HEK293 (cell line): ENCODE measurements around the gene ERH.

Source experiments
- CTCF ChIA-PET: fragments of 350-600 bp; formaldehyde crosslinking; extraction: SDS; loops from one replicate; lab custom pipeline; 2021; ENCODE audit warnings: antibody characterized with exemption; lab: Yijun Ruan, JAX
- POLR2A ChIA-PET: fragments of 300-600 bp; formaldehyde crosslinking; extraction: SDS; loops from one replicate; lab custom pipeline; 2020; ENCODE audit warnings: antibody characterized with exemption, inconsistent platforms; lab: Yijun Ruan, JAX
- H3K27ac ChIP-seq: fragments of 200-500 bp; sonication (Bioruptor generic); 2 replicates; pipeline ENCODE4 v1.5.1; 2014; ENCODE audit warnings: low read depth, low read length, control low read depth, inconsistent platforms; ENCODE audit errors: extremely low read depth
- H3K36me3 ChIP-seq, 2 experiments: fragments of 200-500 bp in 1 of 2; sonication (Bioruptor generic) in 1 of 2; 1 replicate in 1 of 2; 2 replicates in 1 of 2; pipeline ENCODE4 v1.5.1; 2014 to 2017; ENCODE audit warnings: inconsistent platforms in 2 of 2, low read length in 2 of 2; ENCODE audit not compliant: control insufficient read depth in 2 of 2, insufficient read depth in 1 of 2
- H3K4me1 ChIP-seq: fragments of 200-500 bp; sonication (Bioruptor generic); 2 replicates; pipeline ENCODE4 v1.5.1; 2014; ENCODE audit warnings: mild to moderate bottlenecking, low read length, inconsistent platforms; ENCODE audit not compliant: control insufficient read depth, insufficient read depth
- H3K4me3 ChIP-seq: 2 replicates; pipeline ENCODE4 v1.5.1; 2011; ENCODE audit warnings: low read depth, mild to moderate bottlenecking, control low read depth, low read length, moderate library complexity
- H3K9me3 ChIP-seq: fragments of 200-500 bp; sonication (Bioruptor generic); 2 replicates; pipeline ENCODE4 v1.5.1; 2014; ENCODE audit warnings: low read depth, low read length, inconsistent platforms; ENCODE audit not compliant: control insufficient read depth, insufficient read depth
- FEZF1 ChIP-seq: fragments of 450-650 bp; formaldehyde crosslinking; IDR thresholded peaks from 2 replicates; pipeline ENCODE4 v1.5.1; 2016; ENCODE audit warnings: missing biosample characterization, missing genetic modification characterization
- GFI1B ChIP-seq: fragments of 450-650 bp; formaldehyde crosslinking; IDR thresholded peaks from 2 replicates; pipeline ENCODE4 v1.5.1; 2016; ENCODE audit warnings: missing biosample characterization, missing genetic modification characterization
- GLI2 ChIP-seq: fragments of 450-650 bp; formaldehyde crosslinking; IDR thresholded peaks from 2 replicates; pipeline ENCODE4; 2017; ENCODE audit warnings: missing biosample characterization, missing genetic modification characterization, low read depth, borderline replicate concordance
- KLF10 ChIP-seq: fragments of 450-650 bp; IDR thresholded peaks from 2 replicates; pipeline ENCODE4 v1.5.1; 2018; ENCODE audit warnings: missing biosample characterization, mild to moderate bottlenecking, missing genetic modification characterization
- SP2 ChIP-seq: fragments of 450-650 bp; formaldehyde crosslinking; IDR thresholded peaks from 2 replicates; pipeline ENCODE4 v1.5.1; 2016; ENCODE audit warnings: missing biosample characterization, missing genetic modification characterization
- ZBTB21 ChIP-seq: fragments of 450-650 bp; formaldehyde crosslinking; IDR thresholded peaks from 2 replicates; pipeline ENCODE4 v1.5.1; 2017; ENCODE audit warnings: missing biosample characterization, missing genetic modification characterization
- ZFP3 ChIP-seq: fragments of 450-650 bp; formaldehyde crosslinking; IDR thresholded peaks from 2 replicates; pipeline ENCODE4 v1.5.1; 2016; ENCODE audit warnings: low read depth, missing biosample characterization, missing genetic modification characterization
- ZNF114 ChIP-seq: fragments of 450-650 bp; formaldehyde crosslinking; IDR thresholded peaks from 2 replicates; pipeline ENCODE4 v1.5.0; 2017; ENCODE audit warnings: missing biosample characterization, missing genetic modification characterization
- ZNF132 ChIP-seq: fragments of 450-650 bp; formaldehyde crosslinking; IDR thresholded peaks from 2 replicates; pipeline ENCODE4 v1.5.1; 2017; ENCODE audit warnings: missing biosample characterization, missing genetic modification characterization, borderline replicate concordance
- ZNF175 ChIP-seq: fragments of 450-650 bp; formaldehyde crosslinking; IDR thresholded peaks from 2 replicates; pipeline ENCODE4 v1.5.1; 2016; ENCODE audit warnings: missing biosample characterization, missing genetic modification characterization
- ZNF184 ChIP-seq: fragments of 450-650 bp; IDR thresholded peaks from 2 replicates; pipeline ENCODE4 v1.5.1; 2018; ENCODE audit warnings: missing biosample characterization, mild to moderate bottlenecking, missing genetic modification characterization
- ZNF19 ChIP-seq: fragments of 450-650 bp; formaldehyde crosslinking; IDR thresholded peaks from 2 replicates; pipeline ENCODE4; 2016; ENCODE audit warnings: missing biosample characterization, missing genetic modification characterization, low read depth
- ZNF366 ChIP-seq: fragments of 450-650 bp; formaldehyde crosslinking; conservative IDR thresholded peaks from 2 replicates; pipeline ENCODE4 v1.5.1; 2016; ENCODE audit warnings: missing biosample characterization, missing genetic modification characterization
- ZNF426 ChIP-seq: fragments of 450-650 bp; formaldehyde crosslinking; IDR thresholded peaks from 2 replicates; pipeline ENCODE4 v1.5.1; 2017; ENCODE audit warnings: missing biosample characterization, missing genetic modification characterization, mild to moderate bottlenecking, inconsistent platforms, moderate library complexity
- ZNF433 ChIP-seq: fragments of 450-650 bp; formaldehyde crosslinking; IDR thresholded peaks from 2 replicates; pipeline ENCODE4 v1.5.1; 2016; ENCODE audit warnings: missing biosample characterization, missing genetic modification characterization, low read depth
- ZNF548 ChIP-seq: fragments of 450-650 bp; formaldehyde crosslinking; IDR thresholded peaks from 2 replicates; pipeline ENCODE4 v1.5.1; 2016; ENCODE audit warnings: missing biosample characterization, missing genetic modification characterization
- ZNF571 ChIP-seq: fragments of 450-650 bp; formaldehyde crosslinking; IDR thresholded peaks from 2 replicates; pipeline ENCODE4 v1.5.0; 2017; ENCODE audit warnings: missing biosample characterization, missing genetic modification characterization
- ZNF600 ChIP-seq: fragments of 450-650 bp; formaldehyde crosslinking; IDR thresholded peaks from 2 replicates; pipeline ENCODE4 v1.5.1; 2016; ENCODE audit warnings: missing biosample characterization, missing genetic modification characterization
- ZNF660 ChIP-seq: fragments of 450-650 bp; IDR thresholded peaks from 2 replicates; pipeline ENCODE4 v1.5.1; 2018; ENCODE audit warnings: missing biosample characterization, mild to moderate bottlenecking, missing genetic modification characterization
- ZNF777 ChIP-seq: fragments of 450-650 bp; formaldehyde crosslinking; IDR thresholded peaks from 2 replicates; pipeline ENCODE4 v1.5.1; 2017; ENCODE audit warnings: missing biosample characterization, missing genetic modification characterization, borderline replicate concordance
- TF ChIP-seq, protein P1 (sequence below): fragments of 450-650 bp; formaldehyde crosslinking; IDR thresholded peaks from 2 replicates; pipeline ENCODE4 v1.5.1; 2016; ENCODE audit warnings: missing biosample characterization, missing genetic modification characterization, low read depth
- TF ChIP-seq, protein P2 (sequence below): fragments of 450-650 bp; formaldehyde crosslinking; IDR thresholded peaks from 2 replicates; pipeline ENCODE4 v1.5.1; 2017; ENCODE audit warnings: missing biosample characterization, missing genetic modification characterization
- TF ChIP-seq, protein P3 (sequence below): fragments of 450-650 bp; formaldehyde crosslinking; IDR thresholded peaks from 2 replicates; pipeline ENCODE4 v1.5.1; 2017; ENCODE audit warnings: missing biosample characterization, missing genetic modification characterization
- TF ChIP-seq, protein P4 (sequence below): fragments of 450-650 bp; formaldehyde crosslinking; IDR thresholded peaks from 2 replicates; pipeline ENCODE4 v1.5.1; 2016; ENCODE audit warnings: missing biosample characterization, missing genetic modification characterization
- TF ChIP-seq, protein P5 (sequence below): fragments of 450-650 bp; formaldehyde crosslinking; IDR thresholded peaks from 2 replicates; pipeline ENCODE4 v1.5.1; 2016; ENCODE audit warnings: missing biosample characterization, missing genetic modification characterization

Gene ERH

DNA sequence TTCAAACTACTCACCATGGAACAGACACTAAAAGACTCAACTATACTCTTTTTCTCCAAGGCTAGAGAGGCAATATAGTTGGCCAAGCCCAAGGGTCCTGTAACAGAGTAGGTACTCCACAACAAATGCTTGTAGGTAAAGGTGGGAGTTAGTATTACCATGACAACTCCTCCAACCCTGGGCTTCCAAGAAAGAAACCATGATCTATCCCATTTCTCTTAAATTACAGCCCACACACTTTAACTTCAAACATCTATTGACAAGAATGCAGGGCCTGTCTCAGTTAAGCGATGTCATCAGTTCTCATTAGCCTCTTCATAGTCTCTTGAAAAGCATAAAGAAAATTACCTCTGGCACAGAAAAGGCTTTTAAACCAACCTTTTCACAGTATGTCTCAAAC lies 25.0 kb downstream of the ERH start:
- Histone ChIP-seq H3K36me3 (peaks cover 22 to 30% of the 10 kb centered on the region in 2 experiments), H3K4me1 (no peaks in the 10 kb centered on the region), H3K9me3 (no peaks in the 10 kb centered on the region), H3K4me3 (no peak overlapping the region), H3K27ac (no peak overlapping the region)
- CTCF ChIA-PET, result no interaction called here
- POLR2A ChIA-PET, result no interaction called here
- TF ChIP-seq, protein P1, sequence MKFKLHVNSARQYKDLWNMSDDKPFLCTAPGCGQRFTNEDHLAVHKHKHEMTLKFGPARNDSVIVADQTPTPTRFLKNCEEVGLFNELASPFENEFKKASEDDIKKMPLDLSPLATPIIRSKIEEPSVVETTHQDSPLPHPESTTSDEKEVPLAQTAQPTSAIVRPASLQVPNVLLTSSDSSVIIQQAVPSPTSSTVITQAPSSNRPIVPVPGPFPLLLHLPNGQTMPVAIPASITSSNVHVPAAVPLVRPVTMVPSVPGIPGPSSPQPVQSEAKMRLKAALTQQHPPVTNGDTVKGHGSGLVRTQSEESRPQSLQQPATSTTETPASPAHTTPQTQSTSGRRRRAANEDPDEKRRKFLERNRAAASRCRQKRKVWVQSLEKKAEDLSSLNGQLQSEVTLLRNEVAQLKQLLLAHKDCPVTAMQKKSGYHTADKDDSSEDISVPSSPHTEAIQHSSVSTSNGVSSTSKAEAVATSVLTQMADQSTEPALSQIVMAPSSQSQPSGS (tag by site-specific recombination), result peak; percentile 61
- no peak for TF ChIP-seq ZNF426 (tag by site-specific recombination)
- TF ChIP-seq ZNF777 (tag by site-specific recombination), result no peak
- TF ChIP-seq, protein P2, sequence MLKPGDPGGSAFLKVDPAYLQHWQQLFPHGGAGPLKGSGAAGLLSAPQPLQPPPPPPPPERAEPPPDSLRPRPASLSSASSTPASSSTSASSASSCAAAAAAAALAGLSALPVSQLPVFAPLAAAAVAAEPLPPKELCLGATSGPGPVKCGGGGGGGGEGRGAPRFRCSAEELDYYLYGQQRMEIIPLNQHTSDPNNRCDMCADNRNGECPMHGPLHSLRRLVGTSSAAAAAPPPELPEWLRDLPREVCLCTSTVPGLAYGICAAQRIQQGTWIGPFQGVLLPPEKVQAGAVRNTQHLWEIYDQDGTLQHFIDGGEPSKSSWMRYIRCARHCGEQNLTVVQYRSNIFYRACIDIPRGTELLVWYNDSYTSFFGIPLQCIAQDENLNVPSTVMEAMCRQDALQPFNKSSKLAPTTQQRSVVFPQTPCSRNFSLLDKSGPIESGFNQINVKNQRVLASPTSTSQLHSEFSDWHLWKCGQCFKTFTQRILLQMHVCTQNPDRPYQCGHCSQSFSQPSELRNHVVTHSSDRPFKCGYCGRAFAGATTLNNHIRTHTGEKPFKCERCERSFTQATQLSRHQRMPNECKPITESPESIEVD (tag by site-specific recombination), result 0 out of 2 replicates have a peak, but pooled peaks have one; percentile 8

DNA sequence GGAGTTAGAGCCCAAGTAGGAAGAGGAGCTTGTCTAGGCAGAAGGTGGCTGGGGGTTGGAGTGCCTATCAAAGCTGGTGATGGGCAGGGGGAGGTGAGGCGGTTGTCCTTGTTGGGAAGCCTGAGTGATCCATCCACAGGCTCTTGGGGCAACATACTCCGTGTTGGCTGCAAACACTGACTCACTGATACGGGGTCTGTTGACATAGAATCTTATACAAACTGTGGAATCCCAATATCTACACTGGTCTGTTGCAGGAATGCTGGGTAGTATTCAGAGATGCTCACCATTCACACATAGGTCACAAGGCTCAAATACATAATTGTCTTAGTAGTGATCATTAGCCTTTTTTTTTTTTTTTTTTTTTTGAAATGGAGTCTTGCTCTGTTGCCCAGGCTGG lies 26.0 kb downstream of the ERH start:
- H3K27ac ChIP-seq, result no peak overlapping the region
- no peaks in the 10 kb centered on the region for H3K4me1 ChIP-seq
- CTCF ChIA-PET, result no interaction called here
- H3K4me3 ChIP-seq, result no peak overlapping the region
- peaks cover 14 to 22% of the 10 kb centered on the region in 2 experiments for H3K36me3 ChIP-seq
- TF ChIP-seq ZNF19 (tag by site-specific recombination) (no peak), ZNF132 (tag by site-specific recombination) (no peak), ZNF184 (tag by site-specific recombination) (no peak), ZNF548 (no peak), ZNF366 (tag by site-specific recombination) (no peak), ZNF175 (no peak), FEZF1 (tag by site-specific recombination) (no peak), KLF10 (tag by site-specific recombination) (no peak), ZNF777 (tag by site-specific recombination) (no peak)
- TF ChIP-seq, protein P3, sequence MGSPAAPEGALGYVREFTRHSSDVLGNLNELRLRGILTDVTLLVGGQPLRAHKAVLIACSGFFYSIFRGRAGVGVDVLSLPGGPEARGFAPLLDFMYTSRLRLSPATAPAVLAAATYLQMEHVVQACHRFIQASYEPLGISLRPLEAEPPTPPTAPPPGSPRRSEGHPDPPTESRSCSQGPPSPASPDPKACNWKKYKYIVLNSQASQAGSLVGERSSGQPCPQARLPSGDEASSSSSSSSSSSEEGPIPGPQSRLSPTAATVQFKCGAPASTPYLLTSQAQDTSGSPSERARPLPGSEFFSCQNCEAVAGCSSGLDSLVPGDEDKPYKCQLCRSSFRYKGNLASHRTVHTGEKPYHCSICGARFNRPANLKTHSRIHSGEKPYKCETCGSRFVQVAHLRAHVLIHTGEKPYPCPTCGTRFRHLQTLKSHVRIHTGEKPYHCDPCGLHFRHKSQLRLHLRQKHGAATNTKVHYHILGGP (tag by site-specific recombination), result no peak
- H3K9me3 ChIP-seq, result no peaks in the 10 kb centered on the region
- POLR2A ChIA-PET, result interaction anchor here (0.7 kb wide), 1 partner anchor 26 kb away, joined by 3 read pairs; the partner anchor contains the start of gene ERH

DNA sequence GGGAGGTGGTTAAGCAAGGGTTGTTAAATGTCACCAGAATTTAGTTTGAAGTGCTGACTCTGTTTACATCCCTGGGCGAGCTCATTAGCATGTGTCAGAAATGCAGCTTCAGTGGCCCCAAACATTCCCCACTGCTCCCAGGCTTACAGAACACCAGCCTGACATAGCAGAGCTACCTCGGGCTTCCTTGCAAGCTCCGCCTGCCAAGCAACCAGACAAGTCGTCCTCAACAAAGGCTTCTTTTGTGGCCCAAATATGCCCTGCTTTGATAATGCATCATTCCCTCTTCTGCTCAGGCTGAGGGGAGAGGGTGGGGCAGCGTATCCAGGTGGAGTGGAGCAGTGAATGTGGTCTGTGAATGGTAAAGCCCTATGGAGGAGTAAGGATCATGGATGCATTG lies 28.0 kb downstream of the ERH start:
- Histone ChIP-seq H3K4me1 (no peaks in the 10 kb centered on the region), H3K9me3 (no peaks in the 10 kb centered on the region), H3K36me3 (peaks cover 0 to 4% of the 10 kb centered on the region in 2 experiments; a peak in 2 of 3 replicates), H3K27ac (no peak overlapping the region), H3K4me3 (no peak overlapping the region)
- ChIA-PET POLR2A (no interaction called here), CTCF (interaction anchor here (0.7 kb wide), 1 partner anchor 128 kb away, joined by 3 read pairs; no protein-coding TSS in a partner anchor)
- TF ChIP-seq ZNF426 (tag by site-specific recombination), result no peak
- TF ChIP-seq ZNF660 (tag by site-specific recombination), result no peak
- TF ChIP-seq ZNF571, result no peak
- no peak for TF ChIP-seq ZNF600
- TF ChIP-seq ZNF433 (tag by site-specific recombination), result no peak
- no peak for TF ChIP-seq ZNF114 (tag by site-specific recombination)
- TF ChIP-seq ZFP3 (tag by site-specific recombination), result no peak
- no peak for TF ChIP-seq GFI1B
- no peak for TF ChIP-seq ZBTB21 (tag by site-specific recombination)
- TF ChIP-seq, protein P4, sequence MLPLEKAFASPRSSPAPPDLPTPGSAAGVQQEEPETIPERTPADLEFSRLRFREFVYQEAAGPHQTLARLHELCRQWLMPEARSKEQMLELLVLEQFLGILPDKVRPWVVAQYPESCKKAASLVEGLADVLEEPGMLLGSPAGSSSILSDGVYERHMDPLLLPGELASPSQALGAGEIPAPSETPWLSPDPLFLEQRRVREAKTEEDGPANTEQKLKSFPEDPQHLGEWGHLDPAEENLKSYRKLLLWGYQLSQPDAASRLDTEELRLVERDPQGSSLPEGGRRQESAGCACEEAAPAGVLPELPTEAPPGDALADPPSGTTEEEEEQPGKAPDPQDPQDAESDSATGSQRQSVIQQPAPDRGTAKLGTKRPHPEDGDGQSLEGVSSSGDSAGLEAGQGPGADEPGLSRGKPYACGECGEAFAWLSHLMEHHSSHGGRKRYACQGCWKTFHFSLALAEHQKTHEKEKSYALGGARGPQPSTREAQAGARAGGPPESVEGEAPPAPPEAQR (tag by site-specific recombination), result no peak
- TF ChIP-seq SP2 (tag by site-specific recombination), result no peak
- TF ChIP-seq, protein P5, sequence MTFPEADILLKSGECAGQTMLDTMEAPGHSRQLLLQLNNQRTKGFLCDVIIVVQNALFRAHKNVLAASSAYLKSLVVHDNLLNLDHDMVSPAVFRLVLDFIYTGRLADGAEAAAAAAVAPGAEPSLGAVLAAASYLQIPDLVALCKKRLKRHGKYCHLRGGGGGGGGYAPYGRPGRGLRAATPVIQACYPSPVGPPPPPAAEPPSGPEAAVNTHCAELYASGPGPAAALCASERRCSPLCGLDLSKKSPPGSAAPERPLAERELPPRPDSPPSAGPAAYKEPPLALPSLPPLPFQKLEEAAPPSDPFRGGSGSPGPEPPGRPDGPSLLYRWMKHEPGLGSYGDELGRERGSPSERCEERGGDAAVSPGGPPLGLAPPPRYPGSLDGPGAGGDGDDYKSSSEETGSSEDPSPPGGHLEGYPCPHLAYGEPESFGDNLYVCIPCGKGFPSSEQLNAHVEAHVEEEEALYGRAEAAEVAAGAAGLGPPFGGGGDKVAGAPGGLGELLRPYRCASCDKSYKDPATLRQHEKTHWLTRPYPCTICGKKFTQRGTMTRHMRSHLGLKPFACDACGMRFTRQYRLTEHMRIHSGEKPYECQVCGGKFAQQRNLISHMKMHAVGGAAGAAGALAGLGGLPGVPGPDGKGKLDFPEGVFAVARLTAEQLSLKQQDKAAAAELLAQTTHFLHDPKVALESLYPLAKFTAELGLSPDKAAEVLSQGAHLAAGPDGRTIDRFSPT, result no peak
- TF ChIP-seq GLI2 (tag by site-specific recombination), result no peak
